HG03066 (cell line): ENCODE data around the gene CACYBP.

Experiments used
- ATAC-seq: cut with Tn5 transposase; IDR thresholded peaks from one replicate; pipeline ENCODE4 v1.9.1; 2021; ENCODE audit warnings: low read depth; ENCODE audit not compliant: unreplicated experiment

Gene CACYBP

DNA sequence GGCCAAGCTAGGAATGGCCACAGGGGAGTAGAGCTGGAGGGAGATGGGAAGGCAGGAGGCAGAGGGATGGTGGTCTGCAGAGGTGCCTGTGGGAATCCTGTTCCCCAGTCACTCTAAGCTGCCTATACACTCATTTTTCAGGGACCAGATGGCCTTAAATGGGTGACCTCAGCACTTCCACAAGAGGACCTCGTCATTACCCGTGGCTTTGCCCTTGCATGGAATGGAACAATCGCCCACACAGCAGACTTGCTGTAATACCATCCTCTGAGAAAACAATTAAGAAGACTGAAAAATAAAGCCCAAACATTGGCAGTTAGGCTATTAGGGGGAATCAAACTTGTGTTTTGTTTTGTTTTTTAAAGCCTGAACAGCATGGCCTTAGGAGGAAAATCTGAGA lies 55.0 kb downstream of the CACYBP start:
- no peak for ATAC-seq
